ENCODE results near the gene BLID. TPM values are rescaled to one million over a fixed set of nuclear protein-coding genes. Genes with fewer than 3 reads are reported as not detected.

The BLID gene
- total RNA-seq, 1 donor from 2014 or later = 15.9 TPM

- no peak for DNase-seq (ENCODE audit: low spot score)
These were observed 9.0 kb downstream of the BLID start for GRCh38 chr11:122107045-122107444.

DNA sequence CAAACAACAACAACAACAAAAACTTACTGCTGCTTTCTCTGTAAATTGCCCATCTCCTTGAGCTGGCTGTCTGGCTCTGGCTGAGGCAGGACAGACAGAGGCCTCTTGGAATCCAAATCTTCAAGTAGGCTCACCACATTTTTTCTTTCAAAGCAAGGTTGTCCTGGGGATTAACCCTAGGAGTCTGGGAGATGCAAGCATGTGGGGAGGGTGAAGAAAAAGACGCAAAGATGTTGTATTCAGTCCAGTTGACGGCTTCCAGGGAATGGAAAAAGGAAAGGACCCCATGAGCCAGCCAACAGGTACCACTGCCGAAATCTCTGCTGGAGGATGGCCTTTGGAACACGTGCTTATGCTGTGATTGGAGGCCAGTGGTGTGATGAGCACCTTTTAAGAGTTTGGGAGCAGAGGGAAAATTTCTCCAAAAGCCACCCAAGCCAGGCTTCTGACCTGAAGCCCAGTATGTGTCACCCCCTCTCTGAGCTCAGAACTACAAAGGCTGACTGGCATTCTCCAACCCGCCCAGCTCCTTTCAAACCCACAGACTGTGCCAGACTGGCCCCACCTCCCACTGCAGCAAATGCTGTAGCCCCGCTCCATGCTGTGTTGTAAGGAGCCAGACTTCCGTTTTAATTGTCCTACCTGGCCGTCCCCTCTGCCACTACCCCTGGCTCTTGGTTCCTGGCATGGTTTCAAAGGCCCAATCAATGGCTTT lies 10.8 kb downstream of the BLID start:
- peak; percentile 57 for DNase-seq (ENCODE audit: low spot score)

DNA sequence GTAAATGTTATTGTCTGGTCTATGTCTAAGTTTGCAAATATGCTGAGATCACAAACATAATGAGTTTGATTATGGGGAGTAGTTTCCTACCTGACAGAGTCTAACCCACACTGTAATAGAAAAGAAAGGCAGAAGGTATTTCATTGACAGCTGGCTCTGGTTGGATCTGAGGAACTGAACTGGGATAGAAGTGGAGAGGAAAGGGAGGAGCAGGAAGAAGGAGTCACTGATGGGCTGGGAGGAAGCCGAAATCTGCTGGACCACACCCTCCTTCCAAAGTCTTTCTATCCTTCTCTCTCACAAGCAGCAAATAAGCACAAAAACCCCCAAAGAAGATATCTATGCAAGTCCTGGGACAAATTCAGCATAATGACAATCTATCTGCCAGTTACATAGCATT lies 11.7 kb downstream of the BLID start:
- no peak for DNase-seq (ENCODE audit: low spot score)

- DNase-seq (ENCODE audit: low spot score) = no peak
These were observed 12.3 kb downstream of the BLID start for GRCh38 chr11:122103726-122104125.

- no peak for DNase-seq (ENCODE audit: low spot score)
These were observed 12.7 kb downstream of the BLID start for GRCh38 chr11:122103321-122103720.

DNA sequence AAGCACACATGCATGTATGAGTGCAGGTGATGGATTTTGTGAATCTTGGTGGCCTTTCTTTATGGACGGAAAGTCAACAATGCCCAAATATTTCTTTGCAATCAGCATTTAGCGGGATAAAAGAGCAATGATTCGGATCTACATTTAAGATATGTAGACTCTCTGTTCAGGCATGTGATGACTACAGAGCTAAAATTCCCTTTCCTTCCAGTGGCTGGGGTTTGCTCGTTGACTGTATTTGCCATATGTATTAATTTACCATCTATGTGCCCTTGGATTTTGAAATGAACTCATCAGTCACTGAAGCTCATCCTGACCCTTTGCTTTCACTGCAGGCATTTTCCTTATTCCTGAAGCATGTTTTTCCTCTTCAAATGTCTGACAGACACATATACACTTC lies 13.6 kb downstream of the BLID start:
- no peak for DNase-seq (ENCODE audit: low spot score)

DNA sequence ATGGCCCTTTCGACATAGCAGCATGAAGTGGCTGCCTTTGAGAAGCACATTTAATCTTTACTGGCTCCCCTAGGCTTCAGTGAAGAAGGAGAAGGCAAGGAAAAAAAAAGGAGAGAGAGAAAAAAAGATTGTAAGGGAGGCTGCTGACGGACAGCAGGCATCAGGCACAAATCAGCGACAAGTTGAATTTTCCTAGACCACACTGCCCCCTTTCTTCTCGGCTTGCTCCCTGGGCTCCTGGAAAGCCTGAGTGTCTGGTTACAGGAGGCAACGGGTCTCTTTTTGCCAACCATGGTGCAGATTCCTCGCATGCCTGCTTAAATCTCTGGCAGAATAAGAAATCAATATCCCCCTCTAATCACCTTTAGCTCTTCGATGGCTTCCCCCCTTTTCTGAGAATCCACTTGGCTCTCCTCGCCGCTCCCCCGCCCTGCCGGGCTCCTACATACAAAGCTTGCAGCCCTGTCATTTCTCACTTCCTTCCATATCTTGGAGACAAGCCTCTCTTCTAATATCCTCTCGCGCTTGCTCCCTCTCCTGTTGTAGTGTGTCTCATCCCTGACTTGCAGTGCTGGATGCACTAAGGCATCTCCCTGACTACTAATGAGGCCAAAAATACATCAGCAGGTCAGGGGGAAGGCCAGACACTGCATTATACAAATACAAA lies 14.3 kb downstream of the BLID start:
- peak; percentile 97 for DNase-seq (ENCODE audit: low spot score)

GRCh38 chr11:122100756-122101080 lies 15.3 kb downstream of the BLID start:
- no peak for DNase-seq (ENCODE audit: low spot score)

DNA sequence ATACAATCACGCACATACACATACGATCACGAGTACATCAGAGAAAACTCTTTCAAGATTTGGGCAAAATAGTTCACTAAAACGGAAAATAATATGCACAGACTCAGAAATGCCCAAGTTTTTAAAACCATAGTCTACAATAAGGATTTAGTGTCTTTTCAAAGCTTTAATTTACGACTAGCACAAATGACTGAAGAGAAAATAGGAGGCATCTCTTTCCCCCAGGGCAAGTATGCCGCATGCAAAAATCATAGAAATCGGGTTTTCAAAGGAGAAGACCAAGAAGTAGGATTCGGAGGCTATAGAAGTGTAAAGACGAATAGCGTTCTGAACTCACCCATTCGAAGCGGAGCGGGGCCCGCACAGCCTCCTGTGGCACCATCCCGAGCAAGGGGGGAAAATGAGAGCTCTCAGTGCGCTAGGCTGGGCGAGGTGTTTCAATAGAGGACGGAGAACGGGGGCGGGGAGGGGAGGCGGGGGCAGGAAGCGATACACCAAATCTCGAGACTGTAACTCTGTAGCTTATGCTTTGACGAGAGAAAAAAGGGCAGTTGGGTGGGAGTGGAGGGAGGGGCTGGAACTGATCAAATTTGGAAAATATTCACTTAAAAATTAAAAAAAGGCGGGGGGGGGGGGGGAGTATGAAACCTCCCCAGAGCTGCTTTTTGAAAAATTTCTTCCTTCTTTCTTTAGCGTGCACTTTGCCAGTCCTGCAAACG lies 15.8 kb downstream of the BLID start:
- DNase-seq (ENCODE audit: low spot score) = peak; percentile 87

DNA sequence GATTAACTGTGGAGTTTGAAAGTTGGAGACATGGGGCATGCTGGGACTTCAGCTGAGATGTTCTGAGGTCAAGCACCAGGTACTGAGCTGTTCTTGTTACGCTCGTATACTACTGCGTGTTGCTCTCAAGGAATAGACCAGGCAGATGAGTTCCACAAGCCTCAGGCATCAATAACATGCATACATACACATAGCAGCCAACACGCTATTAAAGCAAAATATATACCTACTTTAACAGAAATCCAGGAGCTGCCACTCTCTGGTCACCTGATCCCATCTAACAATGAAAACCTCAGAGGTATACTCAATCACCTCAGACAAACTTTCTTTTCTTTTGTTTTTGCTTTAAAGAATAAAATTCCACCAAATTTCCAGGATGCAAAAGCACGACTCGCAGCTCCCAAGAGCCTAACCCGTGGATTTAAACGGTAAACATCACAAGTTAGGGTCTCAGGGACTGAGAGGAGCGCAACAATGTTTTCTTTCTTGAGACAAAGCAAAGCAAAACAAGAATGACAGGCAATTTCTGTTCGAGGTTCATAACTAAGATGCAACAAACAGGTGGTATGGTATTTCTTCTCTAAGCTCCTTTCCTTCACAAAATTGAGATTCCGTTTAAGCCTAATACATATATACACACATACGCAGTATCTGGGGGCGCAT lies 16.5 kb downstream of the BLID start:
- DNase-seq (ENCODE audit: low spot score) = peak; percentile 56

DNA sequence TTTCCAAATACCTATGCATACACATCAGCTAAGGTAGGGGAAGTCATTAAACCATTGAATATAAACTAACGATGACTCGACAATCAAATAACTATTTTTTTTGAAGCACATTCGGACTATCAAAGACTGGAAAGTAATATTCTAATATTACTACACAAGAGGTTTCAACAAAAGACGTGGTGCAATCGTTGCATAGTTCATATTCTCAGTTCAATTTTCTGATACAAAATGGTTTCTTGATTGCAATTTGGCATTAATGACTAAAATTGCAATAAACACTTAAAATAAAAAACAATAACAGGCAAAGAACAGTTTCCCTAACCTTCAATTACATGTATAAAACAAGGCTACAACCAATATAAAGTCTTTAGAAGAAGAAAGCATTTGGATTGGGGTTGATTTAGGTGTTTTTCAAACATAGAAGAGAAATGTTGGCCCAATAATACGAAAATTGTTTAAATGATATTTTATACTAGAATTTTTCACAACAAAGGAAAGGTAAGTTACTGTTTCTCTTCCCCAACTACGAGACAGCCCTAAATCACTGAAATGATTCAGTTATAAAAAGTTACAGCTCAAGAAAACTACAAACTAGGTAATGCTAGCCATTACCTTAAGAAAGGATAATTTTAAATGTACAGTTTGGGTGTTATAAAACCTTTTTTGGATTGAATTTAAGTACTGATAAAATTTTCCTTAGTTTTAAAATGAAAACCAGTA lies 17.6 kb downstream of the BLID start:
- DNase-seq (ENCODE audit: low spot score) = no peak

GRCh38 chr11:122097419-122098001 lies 18.5 kb downstream of the BLID start:
- DNase-seq (ENCODE audit: low spot score) = peak; percentile 61

DNA sequence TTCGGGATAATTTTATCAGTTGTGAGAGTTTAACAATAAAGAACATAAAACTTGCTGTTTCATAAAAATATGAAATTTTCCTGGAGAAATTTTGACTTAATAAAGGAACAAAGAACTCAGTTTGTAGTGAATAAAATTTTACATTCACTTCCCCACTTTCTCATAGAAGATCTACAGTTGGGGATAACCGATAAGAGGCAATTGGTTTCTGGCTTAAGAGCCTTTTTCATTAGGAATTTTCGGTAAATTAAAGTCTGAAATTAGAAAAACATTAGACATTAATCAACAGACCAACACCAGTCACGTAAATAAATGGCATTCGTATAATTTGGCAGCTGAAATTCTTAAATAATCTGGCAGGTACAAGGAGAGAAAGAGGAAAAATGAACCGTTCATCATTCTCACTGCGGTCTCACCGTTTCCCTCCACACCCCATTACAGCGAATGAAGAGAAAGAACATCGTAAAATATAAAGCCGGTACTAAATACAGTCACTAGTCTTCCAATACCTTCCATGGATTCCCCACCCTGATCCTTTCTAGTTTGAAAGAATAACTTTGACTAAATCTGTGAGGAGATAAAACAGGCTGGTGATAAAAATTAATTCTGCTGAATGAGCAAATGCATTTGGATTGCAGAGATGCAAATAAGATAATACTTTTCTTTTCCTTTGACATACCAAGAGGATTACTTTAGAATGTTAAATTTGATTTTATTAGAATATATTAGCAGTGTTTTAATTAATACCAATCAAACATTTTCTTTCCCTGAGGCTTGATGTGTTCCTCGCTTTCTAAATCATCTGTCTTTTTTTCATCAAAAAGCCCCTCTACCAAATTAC lies 19.5 kb downstream of the BLID start:
- peak; percentile 43 for DNase-seq (ENCODE audit: low spot score)

- DNase-seq (ENCODE audit: low spot score) = no peak
These were observed 20.2 kb downstream of the BLID start for GRCh38 chr11:122095681-122096262.

- DNase-seq (ENCODE audit: low spot score) = no peak
These were observed 21.2 kb downstream of the BLID start for GRCh38 chr11:122094836-122095235.

DNA sequence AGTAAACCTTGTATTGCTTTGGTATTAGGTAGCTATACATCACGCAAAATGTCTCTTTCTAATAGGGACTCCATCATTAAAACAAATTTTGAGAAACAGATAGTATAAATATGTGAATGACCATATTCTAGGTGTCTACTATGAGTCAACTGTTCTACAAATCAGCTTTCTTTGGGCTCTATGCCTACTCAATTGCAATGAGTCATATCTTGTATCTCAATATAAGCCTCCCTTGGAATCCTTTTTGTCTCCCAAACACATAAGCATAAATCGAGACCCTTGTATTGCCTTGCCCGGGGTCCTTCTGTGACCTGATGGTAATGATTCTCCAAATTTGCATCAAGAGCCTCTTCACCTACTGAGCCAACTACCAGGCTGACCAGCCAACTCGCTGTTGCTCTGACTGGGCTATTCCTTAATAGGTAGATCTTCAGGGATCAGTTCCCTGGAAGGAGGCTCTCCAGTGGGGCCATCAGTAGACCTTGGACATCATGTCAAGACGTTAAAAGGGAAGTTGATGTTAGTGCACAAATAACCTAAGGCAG lies 22.2 kb downstream of the BLID start:
- DNase-seq (ENCODE audit: low spot score) = no peak

DNA sequence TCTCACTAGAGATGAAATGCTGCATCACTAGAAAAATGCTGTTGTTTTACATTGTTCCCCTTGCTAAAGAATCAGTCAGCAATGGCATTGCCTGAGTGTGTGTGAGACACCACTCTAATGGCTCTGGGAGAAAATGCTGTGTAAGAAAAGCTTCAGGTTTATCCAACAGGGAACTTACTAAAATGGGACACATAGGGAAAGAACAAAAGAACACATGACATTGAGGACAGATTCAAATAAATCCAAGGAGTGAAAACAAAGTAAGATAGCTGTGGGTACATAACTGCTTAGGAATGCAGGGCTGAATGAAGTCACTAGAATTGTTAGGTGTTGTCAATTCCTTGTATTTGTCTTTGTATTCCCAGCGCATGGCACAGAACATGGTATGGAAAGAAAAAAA lies 24.2 kb downstream of the BLID start:
- DNase-seq (ENCODE audit: low spot score) = no peak

- DNase-seq (ENCODE audit: low spot score) = no peak
These were observed 26.9 kb downstream of the BLID start for GRCh38 chr11:122089111-122089510.

DNA sequence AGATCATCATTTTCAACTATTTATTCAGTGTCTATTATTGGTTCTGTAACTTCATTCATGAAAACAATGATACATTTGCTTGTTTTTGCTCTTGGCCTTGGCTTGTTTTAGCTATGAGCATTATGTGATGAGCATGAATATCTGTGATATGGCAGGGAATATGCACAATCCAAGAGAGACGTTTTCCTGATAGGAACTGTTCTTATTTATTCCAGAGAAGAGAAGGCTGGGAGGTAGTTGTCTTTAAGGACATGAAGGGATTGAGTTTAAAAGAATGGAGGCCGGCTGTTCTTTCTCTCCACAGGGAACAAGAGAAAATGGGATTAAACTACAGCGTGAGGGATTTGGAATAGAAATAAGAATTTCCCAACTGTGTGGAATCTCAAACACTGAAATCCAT lies 30.3 kb downstream of the BLID start:
- DNase-seq (ENCODE audit: low spot score) = no peak

DNA sequence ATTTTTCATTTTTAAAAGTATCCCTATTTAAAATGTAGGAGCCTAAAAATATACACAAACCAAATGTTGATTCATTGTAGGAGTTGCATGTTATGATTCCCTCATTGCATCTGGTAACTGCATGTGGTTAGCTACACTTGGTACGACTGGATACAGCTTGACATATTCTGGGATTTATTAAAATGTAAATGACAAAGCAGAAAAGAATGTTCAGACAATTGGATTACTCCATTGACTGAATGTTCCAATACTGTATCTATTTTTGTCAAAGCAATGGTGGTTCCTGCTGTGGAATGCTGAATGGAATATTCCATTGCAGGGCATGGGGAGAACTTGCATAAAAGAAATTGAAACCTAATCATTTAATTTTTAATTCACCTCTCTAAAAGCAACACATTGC lies 30.8 kb downstream of the BLID start:
- DNase-seq (ENCODE audit: low spot score) = peak; percentile 25
